ENCODE results near the gene SH3TC1.

Gene SH3TC1

DNA sequence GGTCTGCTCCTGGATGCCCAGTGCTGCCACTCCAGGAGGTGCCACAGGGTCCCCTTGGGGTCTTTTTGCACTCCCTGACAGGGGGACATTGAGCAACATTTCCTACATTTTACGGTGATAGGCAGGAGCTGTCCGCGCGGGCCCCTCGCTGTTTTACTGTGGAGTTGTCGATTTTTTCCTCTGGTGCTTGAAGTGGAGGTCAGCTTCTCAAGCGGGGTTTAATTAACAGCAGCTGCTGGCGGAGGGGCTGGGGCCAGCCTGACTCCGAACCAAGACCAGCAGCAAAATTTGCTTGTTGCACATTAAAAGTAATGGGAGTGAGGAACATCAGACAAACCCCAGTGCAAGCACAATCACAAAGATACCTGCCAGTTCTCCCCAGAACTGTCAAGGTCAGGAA lies 13.2 kb upstream of the SH3TC1 start:
- Histone ChIP-seq H3K36me3 (ENCODE audit: insufficient read depth, insufficient read length, low read length) (no peaks in the 10 kb centered on the region), H3K4me3 (ENCODE audit: insufficient read length, low read depth) (no peak overlapping the region), H3K4me1 (ENCODE audit: insufficient read depth, insufficient read length) (peaks cover 14% of the 10 kb centered on the region), H3K27me3 (ENCODE audit: insufficient read depth, insufficient read length) (no peaks in the 10 kb centered on the region), H3K9me3 (ENCODE audit: insufficient read depth, low read length) (no peaks in the 10 kb centered on the region), H3K9ac (ENCODE audit: insufficient read length, low read depth) (no peak overlapping the region)
- DNase-seq (ENCODE audit: low read depth, low spot score), result no peak
- TF ChIP-seq ZNF274 (IDR thresholded peaks at IDR 0.05; ENCODE audit: low read depth, low read length), result no peak
- no peak for TF ChIP-seq SUZ12 (IDR thresholded peaks at IDR 0.05; ENCODE audit: extremely low read depth, insufficient read depth, insufficient read length)
- TF ChIP-seq YY1 (IDR thresholded peaks at IDR 0.05; ENCODE audit: insufficient read depth, insufficient read length), result no peak

DNA sequence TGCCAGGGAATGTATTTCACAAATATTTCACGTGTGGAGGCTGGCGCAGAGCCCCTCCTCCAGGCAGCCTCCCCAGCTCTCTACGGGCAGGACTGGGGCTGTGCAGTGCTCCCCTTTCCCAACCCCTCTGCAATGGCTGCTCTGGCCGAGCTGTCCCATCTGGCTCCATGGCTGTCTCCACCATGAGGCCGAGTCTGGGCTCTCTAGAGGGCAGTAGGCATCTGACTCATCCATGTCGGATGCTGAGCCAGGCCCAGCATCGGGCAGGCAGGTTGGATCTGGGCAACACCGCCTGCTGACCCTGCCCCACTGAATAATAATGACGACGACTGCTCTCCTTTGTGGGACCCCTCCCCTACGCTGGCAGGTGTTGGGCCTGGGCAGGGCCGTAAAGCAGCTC lies 11.0 kb upstream of the SH3TC1 start:
- Histone ChIP-seq H3K36me3 (ENCODE audit: insufficient read depth, insufficient read length, low read length) (no peaks in the 10 kb centered on the region), H3K9me3 (ENCODE audit: insufficient read depth, low read length) (no peaks in the 10 kb centered on the region), H3K4me1 (ENCODE audit: insufficient read depth, insufficient read length) (peaks cover 12% of the 10 kb centered on the region), H3K27me3 (ENCODE audit: insufficient read depth, insufficient read length) (no peaks in the 10 kb centered on the region), H3K9ac (ENCODE audit: insufficient read length, low read depth) (no peak overlapping the region), H3K4me3 (ENCODE audit: insufficient read length, low read depth) (no peak overlapping the region)
- no peak for DNase-seq (ENCODE audit: low read depth, low spot score)
- TF ChIP-seq ZNF274 (IDR thresholded peaks at IDR 0.05; ENCODE audit: low read depth, low read length) (no peak), YY1 (IDR thresholded peaks at IDR 0.05; ENCODE audit: insufficient read depth, insufficient read length) (no peak), SUZ12 (IDR thresholded peaks at IDR 0.05; ENCODE audit: extremely low read depth, insufficient read depth, insufficient read length) (no peak)

DNA sequence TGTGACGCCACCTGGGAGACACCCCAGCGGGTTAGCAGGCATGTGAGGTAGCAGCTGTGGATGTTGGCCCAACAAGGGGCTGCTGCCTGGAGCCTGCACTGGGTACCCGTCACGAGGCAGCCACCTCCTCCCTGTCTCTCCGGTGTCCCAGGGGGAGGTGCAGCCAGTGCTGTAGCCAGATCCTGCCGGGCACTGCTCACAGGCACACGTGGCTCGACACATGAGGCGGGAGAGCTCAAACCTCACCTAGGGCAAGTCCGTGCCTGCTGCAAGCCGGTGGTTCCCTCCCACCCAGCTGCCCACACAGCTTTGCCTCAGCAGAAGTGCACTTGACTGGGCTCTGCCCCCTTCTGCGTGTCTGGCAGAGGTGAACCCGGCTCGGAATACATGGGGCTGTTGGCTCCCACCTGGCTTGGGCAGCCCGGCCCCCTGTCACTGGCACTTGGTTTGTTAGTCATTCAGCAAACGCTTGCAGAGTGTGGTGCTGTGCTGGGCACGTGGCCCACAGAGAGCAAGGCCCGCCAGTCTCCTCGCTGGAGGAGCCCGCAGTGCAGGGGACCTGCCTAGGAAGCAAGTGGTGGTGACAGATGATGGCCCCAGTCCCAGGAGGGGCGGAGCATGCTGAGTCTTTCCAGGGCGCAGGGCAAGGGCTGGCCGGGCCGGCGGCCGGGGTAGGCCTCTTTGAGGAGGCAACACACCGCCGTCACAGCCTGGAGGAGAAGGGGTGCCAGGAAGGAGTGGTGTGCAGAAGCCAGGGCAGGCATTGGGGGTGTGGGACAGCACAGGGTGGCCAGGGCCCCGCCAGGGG lies 10.1 kb upstream of the SH3TC1 start:
- no peaks in the 10 kb centered on the region for H3K9me3 ChIP-seq (ENCODE audit: insufficient read depth, low read length)
- no peak for DNase-seq (ENCODE audit: low read depth, low spot score)
- no peak overlapping the region for H3K9ac ChIP-seq (ENCODE audit: insufficient read length, low read depth)
- H3K4me3 ChIP-seq (ENCODE audit: insufficient read length, low read depth), result no peak overlapping the region
- peaks cover 15% of the 10 kb centered on the region for H3K4me1 ChIP-seq (ENCODE audit: insufficient read depth, insufficient read length)
- TF ChIP-seq SUZ12 (IDR thresholded peaks at IDR 0.05; ENCODE audit: extremely low read depth, insufficient read depth, insufficient read length) (no peak), ZNF274 (IDR thresholded peaks at IDR 0.05; ENCODE audit: low read depth, low read length) (no peak), YY1 (IDR thresholded peaks at IDR 0.05; ENCODE audit: insufficient read depth, insufficient read length) (no peak)
- no peaks in the 10 kb centered on the region for H3K36me3 ChIP-seq (ENCODE audit: insufficient read depth, insufficient read length, low read length)
- no peaks in the 10 kb centered on the region for H3K27me3 ChIP-seq (ENCODE audit: insufficient read depth, insufficient read length)

DNA sequence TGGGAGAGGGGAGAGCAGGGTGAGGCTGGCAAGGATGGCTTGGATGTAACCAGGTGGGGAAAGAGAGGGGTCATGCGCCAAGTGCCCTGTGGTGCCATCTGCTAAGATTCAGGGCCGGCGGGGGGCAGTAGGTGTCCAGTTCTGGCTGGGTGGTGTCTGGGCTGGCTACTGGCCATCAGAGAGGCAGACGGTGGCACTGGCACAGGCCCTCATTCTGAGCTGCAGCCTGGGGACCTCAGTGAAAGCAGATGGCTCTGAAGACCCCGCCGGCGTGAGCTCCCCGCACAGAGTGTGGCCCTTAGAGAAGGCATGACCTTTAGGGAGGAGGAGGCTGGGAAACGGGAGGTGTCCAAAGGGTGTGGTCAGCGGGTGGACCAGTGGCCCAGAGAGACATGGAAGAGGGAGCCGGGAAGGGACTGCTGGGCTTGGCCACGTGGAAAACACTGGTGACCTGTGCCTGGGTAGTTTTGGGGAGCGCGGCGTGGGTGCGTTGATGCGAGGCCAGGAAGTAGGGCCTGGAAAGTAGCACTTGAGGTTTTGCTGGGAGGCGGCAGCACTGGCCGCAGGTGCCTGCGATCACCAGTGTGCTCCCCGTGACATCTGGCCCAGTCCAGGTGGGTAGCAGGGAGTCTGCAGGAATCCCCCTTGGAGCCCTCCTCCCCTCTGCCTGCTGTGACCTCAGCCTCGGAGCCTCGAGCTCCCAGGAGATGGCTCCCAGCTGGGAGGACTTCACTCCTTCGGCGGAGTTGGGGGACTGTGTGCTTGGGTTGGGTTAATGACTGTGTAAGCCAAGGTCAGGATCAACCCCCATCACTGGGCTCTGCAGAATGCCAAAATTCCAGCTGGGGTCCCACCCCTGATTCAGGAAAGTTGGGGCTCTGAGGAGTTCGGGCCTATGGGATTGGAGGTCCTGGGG lies 9.3 kb upstream of the SH3TC1 start:
- Histone ChIP-seq H3K9ac (ENCODE audit: insufficient read length, low read depth) (no peak overlapping the region), H3K9me3 (ENCODE audit: insufficient read depth, low read length) (no peaks in the 10 kb centered on the region), H3K4me1 (ENCODE audit: insufficient read depth, insufficient read length) (peaks cover 19% of the 10 kb centered on the region), H3K27me3 (ENCODE audit: insufficient read depth, insufficient read length) (no peaks in the 10 kb centered on the region), H3K4me3 (ENCODE audit: insufficient read length, low read depth) (no peak overlapping the region), H3K36me3 (ENCODE audit: insufficient read depth, insufficient read length, low read length) (no peaks in the 10 kb centered on the region)
- DNase-seq (ENCODE audit: low read depth, low spot score), result no peak
- TF ChIP-seq YY1 (IDR thresholded peaks at IDR 0.05; ENCODE audit: insufficient read depth, insufficient read length) (no peak), ZNF274 (IDR thresholded peaks at IDR 0.05; ENCODE audit: low read depth, low read length) (no peak), SUZ12 (IDR thresholded peaks at IDR 0.05; ENCODE audit: extremely low read depth, insufficient read depth, insufficient read length) (no peak)

DNA sequence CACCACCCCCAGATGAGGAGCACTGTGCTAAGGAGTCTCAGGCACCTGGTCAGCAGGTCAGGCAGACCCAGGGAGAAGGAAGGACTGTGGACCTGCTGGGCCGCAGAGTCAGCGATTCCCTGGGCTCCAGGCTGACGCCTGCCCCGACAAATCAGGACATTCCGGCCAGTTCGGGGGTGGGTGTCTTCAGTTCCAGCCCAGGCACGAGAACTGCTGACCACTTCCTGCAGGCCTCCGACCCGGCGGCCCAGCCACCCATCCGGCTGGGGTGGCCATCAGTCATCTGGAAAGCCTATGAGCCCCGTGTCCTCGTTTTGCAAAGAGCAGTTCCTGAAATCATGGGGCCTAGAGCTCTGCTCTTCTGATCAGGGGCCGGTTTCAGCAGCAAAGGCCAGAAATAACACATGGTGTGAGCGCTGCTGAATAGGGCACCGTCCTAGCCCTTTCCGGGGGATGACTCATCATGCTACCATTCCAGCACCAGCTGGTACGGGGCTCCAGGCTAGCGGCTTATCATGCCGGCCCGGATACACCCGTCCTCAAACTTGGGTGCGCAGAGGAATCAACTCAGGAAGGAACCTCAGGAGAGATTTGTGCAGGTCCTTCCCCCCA lies 7.8 kb upstream of the SH3TC1 start:
- Histone ChIP-seq H3K9ac (ENCODE audit: insufficient read length, low read depth) (no peak overlapping the region), H3K36me3 (ENCODE audit: insufficient read depth, insufficient read length, low read length) (no peaks in the 10 kb centered on the region), H3K9me3 (ENCODE audit: insufficient read depth, low read length) (no peaks in the 10 kb centered on the region), H3K4me3 (ENCODE audit: insufficient read length, low read depth) (no peak overlapping the region), H3K4me1 (ENCODE audit: insufficient read depth, insufficient read length) (peaks cover 19% of the 10 kb centered on the region), H3K27me3 (ENCODE audit: insufficient read depth, insufficient read length) (no peaks in the 10 kb centered on the region)
- no peak for DNase-seq (ENCODE audit: low read depth, low spot score)
- no peak for TF ChIP-seq ZNF274 (IDR thresholded peaks at IDR 0.05; ENCODE audit: low read depth, low read length)
- TF ChIP-seq YY1 (IDR thresholded peaks at IDR 0.05; ENCODE audit: insufficient read depth, insufficient read length), result no peak
- TF ChIP-seq SUZ12 (IDR thresholded peaks at IDR 0.05; ENCODE audit: extremely low read depth, insufficient read depth, insufficient read length), result no peak

DNA sequence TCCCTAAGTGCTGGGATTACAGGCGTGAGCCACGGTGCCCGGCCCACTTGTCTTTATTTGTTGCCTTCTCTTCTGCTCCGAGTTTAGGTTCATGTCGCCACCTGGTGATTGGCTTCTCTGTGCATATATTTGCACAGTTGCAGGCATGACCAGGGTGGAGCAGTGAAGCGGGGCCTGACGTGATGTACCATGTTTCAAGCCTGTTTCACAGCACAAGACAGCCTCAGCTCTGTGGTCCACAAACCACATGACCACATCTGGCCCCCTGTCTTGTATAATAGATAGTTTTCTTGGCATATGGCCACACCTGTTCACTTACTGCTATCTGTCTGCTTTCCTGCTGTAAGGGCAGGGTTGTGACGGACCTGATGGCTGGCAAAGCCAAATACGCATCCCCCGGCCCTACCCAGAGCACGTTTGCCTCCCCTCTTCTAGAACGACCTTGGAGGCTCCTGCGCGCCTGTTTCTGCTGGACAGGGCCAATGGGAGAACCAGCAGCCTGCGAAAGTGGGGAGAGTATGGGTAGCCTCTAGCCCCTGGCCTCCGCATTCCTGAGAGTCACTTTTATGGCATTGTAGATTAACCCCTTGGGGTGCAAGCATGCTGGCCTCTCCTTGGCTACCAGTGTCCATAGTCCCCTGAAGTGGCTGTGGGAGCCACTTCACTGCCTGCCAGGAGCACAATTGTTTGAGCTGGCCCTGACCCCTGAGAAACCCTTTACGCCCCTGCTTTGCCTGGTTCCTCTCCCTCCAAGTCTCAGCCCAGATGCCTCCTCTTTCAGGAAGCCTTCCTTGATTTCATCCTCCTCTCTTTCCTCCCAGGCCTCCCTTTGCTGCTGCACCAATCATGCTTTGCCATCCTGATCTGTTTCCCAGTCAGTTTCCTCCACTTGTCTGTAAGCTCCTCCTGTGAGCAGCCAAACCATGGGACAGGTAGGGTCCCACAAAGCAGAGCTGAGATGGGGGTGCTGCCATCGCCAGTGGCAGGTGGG lies 6.0 kb upstream of the SH3TC1 start:
- peaks cover 19% of the 10 kb centered on the region for H3K4me1 ChIP-seq (ENCODE audit: insufficient read depth, insufficient read length)
- H3K27me3 ChIP-seq (ENCODE audit: insufficient read depth, insufficient read length), result no peaks in the 10 kb centered on the region
- DNase-seq (ENCODE audit: low read depth, low spot score), result no peak

More for the DNA sequence above, 6.0 kb upstream of the SH3TC1 start:
- TF ChIP-seq ZNF274 (IDR thresholded peaks at IDR 0.05; ENCODE audit: low read depth, low read length) (no peak), SUZ12 (IDR thresholded peaks at IDR 0.05; ENCODE audit: extremely low read depth, insufficient read depth, insufficient read length) (no peak), YY1 (IDR thresholded peaks at IDR 0.05; ENCODE audit: insufficient read depth, insufficient read length) (no peak)
- Histone ChIP-seq H3K9me3 (ENCODE audit: insufficient read depth, low read length) (no peaks in the 10 kb centered on the region), H3K9ac (ENCODE audit: insufficient read length, low read depth) (no peak overlapping the region), H3K36me3 (ENCODE audit: insufficient read depth, insufficient read length, low read length) (no peaks in the 10 kb centered on the region), H3K4me3 (ENCODE audit: insufficient read length, low read depth) (no peak overlapping the region)

Measured in NT2/D1 (cell line).